ENCODE data around the gene XPR1.

Gene XPR1

DNA sequence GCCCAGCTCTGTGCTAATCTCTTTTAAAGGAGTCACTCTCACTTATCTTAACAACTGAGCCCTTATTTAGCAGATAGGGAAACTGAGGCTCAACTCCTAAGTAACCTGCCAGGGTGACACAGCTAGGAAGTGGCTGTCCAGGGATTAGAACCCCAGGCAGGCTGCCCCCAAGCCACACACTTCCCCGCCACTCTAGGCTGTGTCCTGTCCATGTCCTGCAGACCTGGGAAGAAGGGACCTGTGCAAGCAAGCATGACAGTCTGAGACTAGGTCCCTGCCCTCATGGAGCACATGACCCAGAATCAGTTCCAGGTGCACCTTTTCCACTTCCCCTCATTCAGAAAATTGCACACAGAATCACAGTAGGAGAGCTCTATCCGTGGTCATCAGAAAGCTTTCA is 293.1 kb downstream of the XPR1 start:
- Histone ChIP-seq H3K79me2 (ENCODE audit: insufficient read depth, low read length) (no peaks in the 10 kb centered on the region), H4K20me1 (ENCODE audit: low read depth, low read length) (no peaks in the 10 kb centered on the region), H3K9me2 (replicated peaks; ENCODE audit: insufficient read depth, low read length) (no peaks in the 10 kb centered on the region), H3K4me2 (ENCODE audit: low read depth, low read length, poor library complexity, severe bottlenecking) (no peak overlapping the region), H3K9ac (ENCODE audit: low read length) (no peak overlapping the region), H3K4me3 (ENCODE audit: insufficient read depth, low read length, poor library complexity, severe bottlenecking) (no peak overlapping the region), H3F3A (ENCODE audit: insufficient read depth) (no peaks in the 10 kb centered on the region), H3K36me3 (ENCODE audit: low read length) (no peaks in the 10 kb centered on the region), H3K9me3 (ENCODE audit: insufficient read depth, low read length) (no peaks in the 10 kb centered on the region), H3K27ac (ENCODE audit: low read depth, low read length) (no peak overlapping the region), H3K27me3 (ENCODE audit: low read length) (no peaks in the 10 kb centered on the region), H2AFZ (ENCODE audit: low read depth, low read length, severe bottlenecking) (no peak overlapping the region)
- TF ChIP-seq, protein P1, sequence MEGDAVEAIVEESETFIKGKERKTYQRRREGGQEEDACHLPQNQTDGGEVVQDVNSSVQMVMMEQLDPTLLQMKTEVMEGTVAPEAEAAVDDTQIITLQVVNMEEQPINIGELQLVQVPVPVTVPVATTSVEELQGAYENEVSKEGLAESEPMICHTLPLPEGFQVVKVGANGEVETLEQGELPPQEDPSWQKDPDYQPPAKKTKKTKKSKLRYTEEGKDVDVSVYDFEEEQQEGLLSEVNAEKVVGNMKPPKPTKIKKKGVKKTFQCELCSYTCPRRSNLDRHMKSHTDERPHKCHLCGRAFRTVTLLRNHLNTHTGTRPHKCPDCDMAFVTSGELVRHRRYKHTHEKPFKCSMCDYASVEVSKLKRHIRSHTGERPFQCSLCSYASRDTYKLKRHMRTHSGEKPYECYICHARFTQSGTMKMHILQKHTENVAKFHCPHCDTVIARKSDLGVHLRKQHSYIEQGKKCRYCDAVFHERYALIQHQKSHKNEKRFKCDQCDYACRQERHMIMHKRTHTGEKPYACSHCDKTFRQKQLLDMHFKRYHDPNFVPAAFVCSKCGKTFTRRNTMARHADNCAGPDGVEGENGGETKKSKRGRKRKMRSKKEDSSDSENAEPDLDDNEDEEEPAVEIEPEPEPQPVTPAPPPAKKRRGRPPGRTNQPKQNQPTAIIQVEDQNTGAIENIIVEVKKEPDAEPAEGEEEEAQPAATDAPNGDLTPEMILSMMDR (IDR thresholded peaks at IDR 0.05; ENCODE audit: insufficient read depth, low read length, poor library complexity, severe bottlenecking): no peak
- TF ChIP-seq EZH2phosphoT487 (conservative IDR thresholded peaks at IDR 0.05; ENCODE audit: low read length): no peak

DNA sequence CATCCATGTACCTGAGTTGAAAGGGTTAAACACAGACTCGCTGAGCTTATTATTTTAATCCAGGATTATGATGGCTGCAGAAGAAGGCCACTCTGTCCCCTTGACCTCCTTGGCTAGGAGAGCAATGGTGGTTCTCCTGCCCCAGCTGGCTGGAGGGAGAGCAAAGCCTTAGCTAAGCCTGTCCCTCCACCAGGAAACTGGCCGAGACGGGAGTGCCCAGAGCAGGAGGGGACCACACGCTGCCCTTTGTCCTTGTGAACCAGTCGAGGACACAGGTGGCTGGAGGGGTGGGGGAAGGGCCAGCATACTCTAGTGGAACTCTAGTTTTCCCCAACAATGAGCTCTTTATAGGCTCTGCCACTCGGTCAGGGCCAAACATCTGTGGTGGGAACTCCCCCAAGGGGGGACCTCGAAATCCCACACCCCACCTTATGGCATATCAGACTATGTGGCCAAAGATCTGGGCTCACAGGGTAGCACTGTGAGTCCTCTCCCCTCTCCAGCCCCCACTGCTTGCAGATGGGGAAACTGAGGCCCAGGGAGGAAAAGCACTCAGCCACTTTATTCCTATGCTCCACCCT is 293.7 kb downstream of the XPR1 start:
- H3K79me2 ChIP-seq (ENCODE audit: insufficient read depth, low read length): no peaks in the 10 kb centered on the region
- H3K27me3 ChIP-seq (ENCODE audit: low read length): no peaks in the 10 kb centered on the region
- no peak overlapping the region for H2AFZ ChIP-seq (ENCODE audit: low read depth, low read length, severe bottlenecking)
- no peak overlapping the region for H3K4me2 ChIP-seq (ENCODE audit: low read depth, low read length, poor library complexity, severe bottlenecking)
- no peaks in the 10 kb centered on the region for H3F3A ChIP-seq (ENCODE audit: insufficient read depth)
- H3K9ac ChIP-seq (ENCODE audit: low read length): no peak overlapping the region
- TF ChIP-seq, protein P1 (IDR thresholded peaks at IDR 0.05; ENCODE audit: insufficient read depth, low read length, poor library complexity, severe bottlenecking): no peak
- TF ChIP-seq EZH2phosphoT487 (conservative IDR thresholded peaks at IDR 0.05; ENCODE audit: low read length): no peak
- H3K4me3 ChIP-seq (ENCODE audit: insufficient read depth, low read length, poor library complexity, severe bottlenecking): no peak overlapping the region
- H3K27ac ChIP-seq (ENCODE audit: low read depth, low read length): no peak overlapping the region
- H3K9me3 ChIP-seq (ENCODE audit: insufficient read depth, low read length): no peaks in the 10 kb centered on the region
- H4K20me1 ChIP-seq (ENCODE audit: low read depth, low read length): no peaks in the 10 kb centered on the region
- no peaks in the 10 kb centered on the region for H3K9me2 ChIP-seq (replicated peaks; ENCODE audit: insufficient read depth, low read length)
- no peaks in the 10 kb centered on the region for H3K36me3 ChIP-seq (ENCODE audit: low read length)

DNA sequence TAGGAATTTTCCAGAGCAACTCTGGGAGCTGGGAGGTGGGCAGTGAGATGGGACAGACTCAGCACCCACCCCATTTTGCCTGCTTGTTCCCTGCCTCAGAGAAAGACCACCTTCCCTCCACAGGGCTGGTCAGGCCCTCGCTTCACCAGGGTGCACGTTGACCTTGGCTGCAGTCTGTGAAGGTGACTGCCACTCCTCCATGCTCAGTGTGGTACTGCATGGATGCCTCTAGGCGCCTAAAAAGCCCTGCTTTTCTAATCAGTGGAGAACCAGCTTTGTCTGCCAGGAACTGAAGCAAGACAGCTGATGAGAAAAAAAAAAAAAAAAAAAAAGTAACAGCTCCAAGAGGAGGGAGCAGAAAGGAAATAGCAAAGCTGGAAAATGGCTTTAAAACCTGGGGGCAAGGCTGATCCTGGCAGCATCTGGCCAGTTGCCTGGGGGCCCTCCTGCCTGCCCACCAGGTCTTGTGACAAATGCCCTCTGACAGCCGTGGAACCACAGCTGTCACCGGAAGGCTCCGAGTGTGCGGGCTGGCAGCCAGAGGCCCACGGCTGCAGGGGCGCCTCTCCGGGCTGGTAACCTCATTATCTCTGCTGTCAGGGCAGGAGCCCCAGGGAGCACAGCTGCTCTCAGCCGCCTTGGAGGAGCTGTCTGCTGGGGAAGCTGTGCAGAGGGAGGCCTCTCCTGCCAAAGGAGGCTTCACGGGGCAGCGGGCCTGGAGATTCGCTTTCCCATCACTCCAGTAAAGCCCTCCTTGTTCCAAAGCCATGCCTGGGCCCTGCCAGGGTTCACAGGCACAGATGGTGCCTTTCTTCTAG is 294.6 kb downstream of the XPR1 start:
- Histone ChIP-seq H3K4me2 (ENCODE audit: low read depth, low read length, poor library complexity, severe bottlenecking) (no peak overlapping the region), H4K20me1 (ENCODE audit: low read depth, low read length) (no peaks in the 10 kb centered on the region), H3K27ac (ENCODE audit: low read depth, low read length) (no peak overlapping the region), H3K36me3 (ENCODE audit: low read length) (no peaks in the 10 kb centered on the region), H2AFZ (ENCODE audit: low read depth, low read length, severe bottlenecking) (no peak overlapping the region), H3K79me2 (ENCODE audit: insufficient read depth, low read length) (no peaks in the 10 kb centered on the region), H3K9me3 (ENCODE audit: insufficient read depth, low read length) (no peaks in the 10 kb centered on the region), H3F3A (ENCODE audit: insufficient read depth) (no peaks in the 10 kb centered on the region), H3K9me2 (replicated peaks; ENCODE audit: insufficient read depth, low read length) (no peaks in the 10 kb centered on the region), H3K9ac (ENCODE audit: low read length) (no peak overlapping the region), H3K27me3 (ENCODE audit: low read length) (no peaks in the 10 kb centered on the region), H3K4me3 (ENCODE audit: insufficient read depth, low read length, poor library complexity, severe bottlenecking) (no peak overlapping the region)
- TF ChIP-seq, protein P1 (IDR thresholded peaks at IDR 0.05; ENCODE audit: insufficient read depth, low read length, poor library complexity, severe bottlenecking): no peak
- TF ChIP-seq EZH2phosphoT487 (conservative IDR thresholded peaks at IDR 0.05; ENCODE audit: low read length): no peak
